HepG2 (cell line): ENCODE results near the gene RBBP8NL. TPM values are rescaled to one million over a fixed set of nuclear protein-coding genes. Genes with fewer than 3 reads are reported as not detected.

Experiments
- KLF11 ChIP-seq: IDR thresholded peaks from 2 replicates; pipeline ENCODE4 v1.6.1; 2016; ENCODE audit warnings: missing compliant biosample characterization
- KMT2B ChIP-seq: IDR thresholded peaks from 2 replicates; pipeline ENCODE4 v1.6.1; 2016; ENCODE audit warnings: missing genetic modification reagents, missing compliant biosample characterization
- MLLT10 ChIP-seq: sonication (generic); formaldehyde crosslinking; IDR thresholded peaks from 2 replicates; pipeline ENCODE4 v1.4.0; 2020; ENCODE audit warnings: missing genetic modification reagents
- PBX2 ChIP-seq: IDR thresholded peaks from 2 replicates; pipeline ENCODE4 v1.6.1; 2016; ENCODE audit warnings: control low read depth
- PBX3 ChIP-seq: sonication (generic); formaldehyde crosslinking; IDR thresholded peaks from 2 replicates; pipeline ENCODE4 v1.8.1; 2023; ENCODE audit warnings: missing genetic modification reagents, inconsistent platforms, borderline replicate concordance
- POGK ChIP-seq: sonication (generic); formaldehyde crosslinking; conservative IDR thresholded peaks from 2 replicates; pipeline ENCODE4 v1.8.0; 2022; ENCODE audit warnings: mild to moderate bottlenecking, moderate library complexity, missing genetic modification reagents
- RBAK ChIP-seq: sonication (generic); formaldehyde crosslinking; IDR thresholded peaks from 2 replicates; pipeline ENCODE4 v1.5.1; 2020; ENCODE audit warnings: mild to moderate bottlenecking, missing genetic modification reagents
- TARDBP ChIP-seq: sonication (generic); formaldehyde crosslinking; IDR thresholded peaks from 2 replicates; pipeline ENCODE4 v1.8.0; 2022; ENCODE audit warnings: mild to moderate bottlenecking, missing genetic modification reagents
- TFE3 ChIP-seq: IDR thresholded peaks from 2 replicates; pipeline ENCODE4 v1.6.1; 2016
- THAP9 ChIP-seq: sonication (generic); formaldehyde crosslinking; IDR thresholded peaks from 2 replicates; pipeline ENCODE4; 2020; ENCODE audit warnings: missing genetic modification reagents, mild to moderate bottlenecking, borderline replicate concordance
- U2AF1 ChIP-seq: fragments of 200-400 bp; formaldehyde crosslinking; optimal IDR thresholded peaks from 2 replicates; pipeline ENCODE3; 2017; ENCODE audit warnings: mild to moderate bottlenecking, low read depth, low read length
- ZMYM3 ChIP-seq: sonication (generic); formaldehyde crosslinking; IDR thresholded peaks from 2 replicates; pipeline ENCODE4 v1.5.1; 2020; ENCODE audit warnings: mild to moderate bottlenecking, missing genetic modification reagents
- ZMYM4 ChIP-seq: sonication (generic); formaldehyde crosslinking; IDR thresholded peaks from 2 replicates; pipeline ENCODE4 v1.8.1; 2023; ENCODE audit warnings: mild to moderate bottlenecking, missing genetic modification reagents
- ZNF296 ChIP-seq: sonication (generic); formaldehyde crosslinking; conservative IDR thresholded peaks from 2 replicates; pipeline ENCODE4 v1.5.0; 2020; ENCODE audit warnings: mild to moderate bottlenecking, missing genetic modification reagents
- ZNF329 ChIP-seq: sonication (generic); formaldehyde crosslinking; IDR thresholded peaks from 2 replicates; pipeline ENCODE4 v1.9.0; 2021; ENCODE audit warnings: low read depth, mild to moderate bottlenecking, missing genetic modification reagents
- ZNF430 ChIP-seq: sonication (generic); formaldehyde crosslinking; IDR thresholded peaks from 2 replicates; pipeline ENCODE4 v1.9.0; 2021; ENCODE audit warnings: mild to moderate bottlenecking, missing genetic modification reagents
- ZNF547 ChIP-seq: sonication (generic); formaldehyde crosslinking; IDR thresholded peaks from 2 replicates; pipeline ENCODE4 v1.5.1; 2020; ENCODE audit warnings: mild to moderate bottlenecking, missing genetic modification reagents
- ZNF616 ChIP-seq: sonication (generic); formaldehyde crosslinking; IDR thresholded peaks from 2 replicates; pipeline ENCODE4 v1.5.0; 2020; ENCODE audit warnings: low read depth, mild to moderate bottlenecking, missing genetic modification reagents
- ZNF644 ChIP-seq: IDR thresholded peaks from 2 replicates; pipeline ENCODE4 v1.6.1; 2016; ENCODE audit warnings: low read depth
- ZNF775 ChIP-seq: sonication (generic); formaldehyde crosslinking; IDR thresholded peaks from 2 replicates; pipeline ENCODE4 v1.4.0; 2020; ENCODE audit warnings: missing genetic modification reagents, mild to moderate bottlenecking, moderate library complexity, borderline replicate concordance
- ZNF781 ChIP-seq: sonication (generic); formaldehyde crosslinking; IDR thresholded peaks from 2 replicates; pipeline ENCODE4 v1.5.1; 2020; ENCODE audit warnings: borderline replicate concordance, mild to moderate bottlenecking, missing genetic modification reagents; ENCODE audit errors: not compliant biosample characterization
- ZNF891 ChIP-seq: sonication (generic); formaldehyde crosslinking; IDR thresholded peaks from 2 replicates; pipeline ENCODE4 v1.5.0; 2020; ENCODE audit warnings: mild to moderate bottlenecking, missing genetic modification reagents
- polyA plus RNA-seq, 8 experiments: library from polyadenylated mRNA; depleted of rRNA in 3 of 8; stranded (reverse) in 7 of 8; unstranded in 1 of 8; fragments of >200 nt; fragmentation: Illumina TruSeq in 4 of 8; extraction: Trizol in 4 of 8; gene quantifications; 2 replicates each; pipeline versions ENCODE4 v1.2.1 to v1.2.3, GENCODE V29; 2011 to 2016; ENCODE audit warnings: low read depth in 4 of 8, missing spikeins in 1 of 8, mixed read lengths in 1 of 8; ENCODE audit not compliant: insufficient read depth in 1 of 8
- total RNA-seq, 5 experiments: library from RNA; depleted of rRNA; stranded (reverse); fragments of >200 nt; fragmentation: Illumina TruSeq; extraction: Trizol; gene quantifications; 2 replicates each; pipeline ENCODE4 v1.2.3, GENCODE V29; 2016; ENCODE audit warnings: low read depth in 1 of 5

Gene RBBP8NL
- total and polyA plus RNA-seq, 2 of the 13 experiments (the other 11 are each of a cell fraction or from before 2014, with no cell fraction given) = 0.69 to 0.86 TPM

- TF ChIP-seq KLF11 (no peak), ZNF430 (CRISPR knock-in tag) (0 out of 2 replicates have a peak, but pooled peaks have one; percentile 51), MLLT10 (no peak), ZNF329 (CRISPR knock-in tag) (0 out of 2 replicates have a peak, but pooled peaks have one; percentile 26), ZMYM4 (CRISPR knock-in tag) (no peak), TARDBP (no peak), ZMYM3 (CRISPR knock-in tag) (no peak; the same call in 1 of the 2 replicates), ZNF891 (CRISPR knock-in tag) (no peak), ZNF781 (CRISPR knock-in tag) (peak; percentile 9), TFE3 (CRISPR knock-in tag) (no peak), ZNF296 (CRISPR knock-in tag) (no peak), KMT2B (CRISPR knock-in tag) (no peak), PBX2 (CRISPR knock-in tag) (no peak), RBAK (CRISPR knock-in tag) (no peak), THAP9 (CRISPR knock-in tag) (peak; percentile 61), ZNF547 (CRISPR knock-in tag) (0 out of 2 replicates have a peak, but pooled peaks have one; percentile 83), ZNF775 (CRISPR knock-in tag) (no peak), POGK (no peak), PBX3 (CRISPR knock-in tag) (no peak), ZNF616 (CRISPR knock-in tag) (no peak), U2AF1 (no peak), ZNF644 (CRISPR knock-in tag) (no peak)
Observed at GRCh38 chr20:62409931-62410745, 17.2 kb downstream of the RBBP8NL start (continued).
